Common myeloid progenitor, CD34-positive (primary cell): ENCODE results near the gene ROR2.
A peak's percentile ranks its signal among the peaks of the same experiment; 100 is the strongest.

Experiments used
- CTCF ChIA-PET: fragments of 350-600 bp; sonication (Branson Sonifier 250); formaldehyde crosslinking; loops from one replicate; lab custom pipeline; 2021; ENCODE audit warnings: antibody characterized with exemption; lab: Charles Lee
- POLR2A ChIA-PET: fragments of 350-600 bp; sonication (Branson Sonifier 250); formaldehyde crosslinking; loops from one replicate; lab custom pipeline; 2021; ENCODE audit warnings: antibody characterized with exemption; lab: Charles Lee
- DNase-seq, 3 donors: peaks; one replicate each; pipeline versions ENCODE4 v3.0.0 to v3.0.0-alpha.2; 2013
- H3K27ac ChIP-seq, 2 experiments: 1 replicate in 1 of 2; 2 replicates in 1 of 2; pipeline ENCODE4 v1.7.0; 2013; ENCODE audit warnings: inconsistent platforms in 2 of 2, low read length in 2 of 2, mild to moderate bottlenecking in 2 of 2, low read depth in 1 of 2, moderate library complexity in 1 of 2; ENCODE audit not compliant: severe bottlenecking in 2 of 2, insufficient read depth in 1 of 2, poor library complexity in 1 of 2
- H3K27me3 ChIP-seq, 5 experiments: replicated peaks in 2 of 5; 1 replicate in 3 of 5; 2 replicates in 2 of 5; pipeline versions ENCODE4 v1.6.1 to v1.7.0; 2013; ENCODE audit warnings: low read length in 4 of 5, mild to moderate bottlenecking in 2 of 5, moderate library complexity in 2 of 5, inconsistent platforms in 1 of 5; ENCODE audit not compliant: insufficient read depth in 5 of 5, control insufficient read depth in 4 of 5
- H3K36me3 ChIP-seq, 4 experiments: 1 replicate in 2 of 4; 2 replicates in 2 of 4; pipeline versions ENCODE4 v1.6.1 to v1.7.0; 2013; ENCODE audit warnings: low read length in 3 of 4, control low read depth in 1 of 4, mild to moderate bottlenecking in 1 of 4; ENCODE audit not compliant: control insufficient read depth in 4 of 4, insufficient read depth in 4 of 4
- H3K4me1 ChIP-seq, 4 experiments: 1 replicate in 3 of 4; 2 replicates in 1 of 4; pipeline versions ENCODE4 v1.6.1 to v1.7.1; 2013; ENCODE audit warnings: low read length in 3 of 4, mild to moderate bottlenecking in 3 of 4, control low read depth in 1 of 4, inconsistent platforms in 1 of 4, moderate library complexity in 1 of 4; ENCODE audit not compliant: control insufficient read depth in 4 of 4, insufficient read depth in 4 of 4; ENCODE audit errors: control extremely low read depth in 1 of 4
- H3K4me3 ChIP-seq, 7 experiments: 1 replicate in 4 of 7; 2 replicates in 3 of 7; pipeline versions ENCODE4 v1.5.1 to v1.7.0; 2013; ENCODE audit warnings: mild to moderate bottlenecking in 7 of 7, low read length in 6 of 7, moderate library complexity in 6 of 7, inconsistent platforms in 2 of 7, low read depth in 2 of 7, control low read depth in 1 of 7; ENCODE audit not compliant: insufficient read depth in 4 of 7, control insufficient read depth in 1 of 7; ENCODE audit errors: extremely low read depth in 1 of 7
- H3K9me3 ChIP-seq, 5 experiments: 1 replicate in 4 of 5; 2 replicates in 1 of 5; pipeline versions ENCODE4 v1.6.1 to v1.7.1; 2013; ENCODE audit warnings: low read length in 4 of 5, mild to moderate bottlenecking in 2 of 5, inconsistent platforms in 1 of 5, low read depth in 1 of 5, moderate library complexity in 1 of 5; ENCODE audit not compliant: control insufficient read depth in 4 of 5, insufficient read depth in 2 of 5; ENCODE audit errors: control extremely low read depth in 1 of 5
- WGBS: methylation state at CpG from one replicate; pipeline ENCODE4 v1.1.5; 2013; ENCODE audit not compliant: insufficient coverage; 5-methylcytosine and 5-hydroxymethylcytosine counted together

ROR2 gene

DNA sequence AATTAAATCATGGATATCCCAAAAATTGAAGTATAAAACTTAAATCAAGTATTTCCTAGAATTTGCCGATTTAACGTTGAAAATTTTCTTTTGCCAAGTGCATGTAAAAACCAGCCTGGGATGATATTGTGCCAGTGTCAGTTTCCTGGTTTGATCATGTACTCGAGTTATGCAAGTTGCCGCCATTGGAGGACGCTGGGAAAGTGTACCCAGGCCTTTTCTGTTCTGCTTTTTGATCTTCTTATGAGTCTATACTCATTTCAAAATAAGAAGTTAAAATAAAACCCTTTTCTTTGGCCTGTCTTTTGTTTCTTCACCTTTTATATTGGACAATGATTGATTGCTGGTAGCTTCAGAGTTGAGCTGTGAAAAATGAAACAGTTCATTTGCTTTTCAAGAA is 433.3 kb downstream of the ROR2 start:
- H3K4me3 ChIP-seq = no peak overlapping the region
- 94% methylated on average over 5 of the region's 5 CpGs for WGBS
- no peaks in the 10 kb centered on the region for H3K4me1 ChIP-seq
- H3K36me3 ChIP-seq = no peaks in the 10 kb centered on the region
- DNase-seq = no peak
- H3K27ac ChIP-seq = no peak overlapping the region
- H3K27me3 ChIP-seq = peaks cover 0 to 5% (median 0%) of the 10 kb centered on the region in 5 experiments
- CTCF ChIA-PET = no interaction called here
- peaks cover 0 to 6% (median 0%) of the 10 kb centered on the region in 5 experiments for H3K9me3 ChIP-seq
- POLR2A ChIA-PET = no interaction called here

DNA sequence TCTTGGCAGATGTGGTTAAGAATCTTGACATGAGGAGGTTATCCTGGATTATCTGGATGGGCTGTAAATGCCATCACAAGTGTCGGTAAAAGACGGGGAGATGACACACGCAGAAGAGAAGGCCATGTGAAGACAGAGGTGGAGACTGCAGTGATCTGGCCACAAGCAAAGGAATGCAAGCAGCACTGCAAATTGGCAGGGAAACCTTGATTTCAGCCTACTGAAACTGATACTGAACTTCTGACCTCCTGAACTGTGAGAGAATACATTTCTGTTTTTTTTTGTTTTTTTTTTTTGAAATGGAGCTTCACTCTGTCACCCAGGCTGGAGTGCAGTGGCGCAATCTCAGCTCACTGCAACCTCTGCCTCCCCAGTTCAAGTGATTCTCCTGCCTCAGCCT is 433.9 kb downstream of the ROR2 start:
- Histone ChIP-seq H3K27me3 (peaks cover 0 to 5% (median 0%) of the 10 kb centered on the region in 5 experiments), H3K27ac (no peak overlapping the region), H3K36me3 (no peaks in the 10 kb centered on the region), H3K4me1 (no peaks in the 10 kb centered on the region), H3K4me3 (no peak overlapping the region), H3K9me3 (peaks cover 0 to 11% (median 0%) of the 10 kb centered on the region in 5 experiments)
- ChIA-PET CTCF (no interaction called here), POLR2A (no interaction called here)
- 100% methylated on average over 3 of the region's 4 CpGs for WGBS
- DNase-seq = no peak

DNA sequence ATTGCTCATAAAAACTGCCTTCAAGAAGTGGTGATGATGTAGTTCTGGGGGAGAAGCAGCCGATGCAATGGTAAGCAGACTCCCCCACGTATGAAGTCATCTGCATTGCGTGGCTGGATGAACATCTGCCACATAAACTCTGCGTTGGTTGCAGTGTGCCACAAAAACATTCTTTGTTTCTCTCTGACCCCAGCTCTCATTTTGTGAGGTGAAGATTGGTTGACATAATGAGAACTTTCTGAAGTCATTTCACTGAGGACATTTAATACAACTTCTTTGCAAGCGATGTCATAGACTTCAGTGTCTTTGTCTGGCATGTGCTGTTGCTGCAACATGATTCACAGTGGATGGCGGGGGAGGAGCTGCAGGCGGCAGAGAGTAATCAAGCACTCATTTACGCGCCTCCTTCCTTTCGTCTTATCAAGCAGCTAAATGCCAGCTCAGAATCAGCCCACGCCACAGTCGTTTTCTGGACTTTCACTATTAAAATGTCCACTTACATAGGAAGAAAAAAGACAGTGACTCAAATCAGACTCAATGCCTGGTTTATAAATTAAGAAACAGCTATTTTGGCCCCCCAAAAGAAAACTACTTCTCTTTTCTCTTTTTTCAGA is 434.8 kb downstream of the ROR2 start:
- DNase-seq = peak in 2 of 3 donors; percentile 3 to 6
- H3K4me3 ChIP-seq = no peak overlapping the region
- WGBS = 98% methylated on average over 10 of the region's 12 CpGs

More for the DNA sequence above, 434.8 kb downstream of the ROR2 start:
- Histone ChIP-seq H3K4me1 (no peaks in the 10 kb centered on the region), H3K9me3 (peaks cover 0 to 14% (median 0%) of the 10 kb centered on the region in 5 experiments), H3K27ac (no peak overlapping the region), H3K27me3 (peaks cover 0 to 5% (median 0%) of the 10 kb centered on the region in 5 experiments), H3K36me3 (no peaks in the 10 kb centered on the region)
- ChIA-PET POLR2A (no interaction called here), CTCF (interaction anchor here (0.8 kb wide), 1 partner anchor 26 kb away, joined by 3 read pairs; no protein-coding TSS in a partner anchor)
